Measurements from ENCODE around the gene SMARCA4.
"Not testable (repeated sequence)": the region's sequence is repeated elsewhere in the genome, so short reads cannot be mapped to it uniquely, and the experiment has no call there.

Gene SMARCA4

DNA sequence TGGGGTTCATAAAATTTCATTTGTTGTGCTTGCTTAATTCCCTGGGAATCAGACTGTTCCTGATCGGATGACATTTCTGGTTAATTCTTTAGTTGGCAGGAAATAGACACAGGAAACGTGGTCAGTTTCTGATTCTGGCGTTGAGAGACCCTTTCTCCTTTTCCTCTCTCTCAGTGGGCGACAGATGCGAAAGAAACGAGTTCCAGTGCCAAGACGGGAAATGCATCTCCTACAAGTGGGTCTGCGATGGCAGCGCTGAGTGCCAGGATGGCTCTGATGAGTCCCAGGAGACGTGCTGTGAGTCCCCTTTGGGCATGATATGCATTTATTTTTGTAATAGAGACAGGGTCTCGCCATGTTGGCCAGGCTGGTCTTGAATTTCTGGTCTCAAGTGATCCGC is 139.2 kb downstream of the SMARCA4 start:
- no peak for TF ChIP-seq JUND (IDR thresholded peaks at IDR 0.05; ENCODE audit: low read depth)
- in situ Hi-C loops (cut with HindIII; ENCODE audit: low pct_unique_long_range_greater_than_20kb, low sequenced_read_pairs): no loop called here
- DNase-seq (ENCODE audit: low read depth in 1 of 2, low spot score in 1 of 2): no peak

DNA sequence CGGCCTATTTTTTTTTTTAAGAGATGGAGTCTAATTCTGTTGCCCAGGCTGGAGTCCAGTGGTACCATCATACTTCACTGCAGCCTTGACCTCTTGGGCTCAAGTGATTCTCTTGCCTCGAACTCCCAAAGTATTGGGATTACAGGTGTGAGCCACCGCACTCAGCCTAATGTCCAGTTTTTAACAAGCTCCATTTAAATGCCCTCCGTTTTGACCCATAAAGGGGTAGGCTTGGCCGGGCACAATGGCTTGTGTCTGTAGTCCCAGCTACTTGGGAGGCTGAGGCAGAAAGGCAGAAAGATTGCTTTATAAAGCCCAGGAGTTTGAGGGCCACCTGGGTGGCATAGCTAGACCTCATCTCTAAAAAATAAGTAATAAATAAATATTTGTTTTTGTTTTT is 140.2 kb downstream of the SMARCA4 start:
- no peak for DNase-seq (ENCODE audit: low read depth in 1 of 2, low spot score in 1 of 2)
- TF ChIP-seq JUND (IDR thresholded peaks at IDR 0.05; ENCODE audit: low read depth): no peak
- in situ Hi-C loops (cut with HindIII; ENCODE audit: low pct_unique_long_range_greater_than_20kb, low sequenced_read_pairs): no loop called here

- in situ Hi-C loops (cut with HindIII; ENCODE audit: low pct_unique_long_range_greater_than_20kb, low sequenced_read_pairs): no loop called here
- TF ChIP-seq JUND (IDR thresholded peaks at IDR 0.05; ENCODE audit: low read depth): no peak
- DNase-seq (ENCODE audit: low read depth in 1 of 2, low spot score in 1 of 2): no peak
Observed at GRCh38 chr19:11102944-11103343, 142.1 kb downstream of the SMARCA4 start.

DNA sequence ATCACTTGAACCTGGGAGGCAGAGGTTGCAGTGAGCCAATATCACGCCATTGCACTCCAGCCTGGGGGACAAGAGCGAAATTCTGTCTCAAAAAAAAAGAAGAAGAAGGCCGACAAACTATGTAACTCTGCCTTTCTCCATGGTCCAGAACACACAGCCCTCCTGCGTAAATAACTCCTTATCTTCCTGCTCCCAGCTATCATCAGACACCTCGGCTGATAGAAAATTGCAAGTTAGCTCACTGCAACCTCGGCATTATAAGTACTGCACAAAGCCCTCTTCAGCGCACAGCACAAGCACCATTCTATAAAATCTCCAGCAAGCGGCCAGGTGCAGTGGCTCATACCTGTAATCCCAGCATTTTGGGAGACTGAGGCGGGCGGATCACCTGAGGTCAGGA is 142.8 kb downstream of the SMARCA4 start:
- in situ Hi-C loops (cut with HindIII; ENCODE audit: low pct_unique_long_range_greater_than_20kb, low sequenced_read_pairs); DNase-seq (ENCODE audit: low read depth in 1 of 2, low spot score in 1 of 2): not testable (repeated sequence)

DNA sequence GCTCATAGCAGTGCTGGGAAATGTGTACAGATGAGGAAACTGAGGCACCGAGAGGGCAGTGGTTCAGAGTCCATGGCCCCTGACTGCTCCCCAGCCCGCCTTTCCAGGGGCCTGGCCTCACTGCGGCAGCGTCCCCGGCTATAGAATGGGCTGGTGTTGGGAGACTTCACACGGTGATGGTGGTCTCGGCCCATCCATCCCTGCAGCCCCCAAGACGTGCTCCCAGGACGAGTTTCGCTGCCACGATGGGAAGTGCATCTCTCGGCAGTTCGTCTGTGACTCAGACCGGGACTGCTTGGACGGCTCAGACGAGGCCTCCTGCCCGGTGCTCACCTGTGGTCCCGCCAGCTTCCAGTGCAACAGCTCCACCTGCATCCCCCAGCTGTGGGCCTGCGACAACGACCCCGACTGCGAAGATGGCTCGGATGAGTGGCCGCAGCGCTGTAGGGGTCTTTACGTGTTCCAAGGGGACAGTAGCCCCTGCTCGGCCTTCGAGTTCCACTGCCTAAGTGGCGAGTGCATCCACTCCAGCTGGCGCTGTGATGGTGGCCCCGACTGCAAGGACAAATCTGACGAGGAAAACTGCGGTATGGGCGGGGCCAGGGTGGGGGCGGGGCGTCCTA is 144.3 kb downstream of the SMARCA4 start:
- no peak for TF ChIP-seq JUND (IDR thresholded peaks at IDR 0.05; ENCODE audit: low read depth)
- no peak for DNase-seq (ENCODE audit: low read depth in 1 of 2, low spot score in 1 of 2)
- in situ Hi-C loops (cut with HindIII; ENCODE audit: low pct_unique_long_range_greater_than_20kb, low sequenced_read_pairs): no loop called here

DNA sequence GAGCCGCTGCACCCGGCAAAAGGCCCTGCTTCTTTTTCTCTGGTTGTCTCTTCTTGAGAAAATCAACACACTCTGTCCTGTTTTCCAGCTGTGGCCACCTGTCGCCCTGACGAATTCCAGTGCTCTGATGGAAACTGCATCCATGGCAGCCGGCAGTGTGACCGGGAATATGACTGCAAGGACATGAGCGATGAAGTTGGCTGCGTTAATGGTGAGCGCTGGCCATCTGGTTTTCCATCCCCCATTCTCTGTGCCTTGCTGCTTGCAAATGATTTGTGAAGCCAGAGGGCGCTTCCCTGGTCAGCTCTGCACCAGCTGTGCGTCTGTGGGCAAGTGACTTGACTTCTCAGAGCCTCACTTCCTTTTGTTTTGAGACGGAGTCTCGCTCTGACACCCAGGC is 145.6 kb downstream of the SMARCA4 start:
- in situ Hi-C loops (cut with HindIII; ENCODE audit: low pct_unique_long_range_greater_than_20kb, low sequenced_read_pairs): no loop called here
- no peak for TF ChIP-seq JUND (IDR thresholded peaks at IDR 0.05; ENCODE audit: low read depth)
- DNase-seq (ENCODE audit: low read depth in 1 of 2, low spot score in 1 of 2): no peak

- TF ChIP-seq JUND (IDR thresholded peaks at IDR 0.05; ENCODE audit: low read depth): no peak
- in situ Hi-C loops (cut with HindIII; ENCODE audit: low pct_unique_long_range_greater_than_20kb, low sequenced_read_pairs): no loop called here
- no peak for DNase-seq (ENCODE audit: low read depth in 1 of 2, low spot score in 1 of 2)
Observed at GRCh38 chr19:11108746-11109145, 147.9 kb downstream of the SMARCA4 start.

DNA sequence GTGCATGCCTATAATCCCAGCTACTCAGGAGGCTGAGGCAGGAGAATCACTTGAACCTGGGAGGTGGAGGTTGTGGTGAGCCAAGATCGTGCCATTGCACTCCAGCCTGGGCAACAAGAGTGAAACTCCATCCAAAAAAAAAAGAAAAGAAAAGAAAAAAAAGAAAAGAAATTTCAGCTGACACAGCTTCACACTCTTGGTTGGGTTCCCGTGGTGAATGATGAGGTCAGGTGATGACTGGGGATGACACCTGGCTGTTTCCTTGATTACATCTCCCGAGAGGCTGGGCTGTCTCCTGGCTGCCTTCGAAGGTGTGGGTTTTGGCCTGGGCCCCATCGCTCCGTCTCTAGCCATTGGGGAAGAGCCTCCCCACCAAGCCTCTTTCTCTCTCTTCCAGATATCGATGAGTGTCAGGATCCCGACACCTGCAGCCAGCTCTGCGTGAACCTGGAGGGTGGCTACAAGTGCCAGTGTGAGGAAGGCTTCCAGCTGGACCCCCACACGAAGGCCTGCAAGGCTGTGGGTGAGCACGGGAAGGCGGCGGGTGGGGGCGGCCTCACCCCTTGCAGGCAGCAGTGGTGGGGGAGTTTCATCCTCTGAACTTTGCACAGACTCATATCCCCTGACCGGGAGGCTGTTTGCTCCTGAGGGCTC is 150.4 kb downstream of the SMARCA4 start:
- in situ Hi-C loops (cut with HindIII; ENCODE audit: low pct_unique_long_range_greater_than_20kb, low sequenced_read_pairs): no loop called here
- no peak for TF ChIP-seq JUND (IDR thresholded peaks at IDR 0.05; ENCODE audit: low read depth)
- DNase-seq (ENCODE audit: low read depth in 1 of 2, low spot score in 1 of 2): no peak

DNA sequence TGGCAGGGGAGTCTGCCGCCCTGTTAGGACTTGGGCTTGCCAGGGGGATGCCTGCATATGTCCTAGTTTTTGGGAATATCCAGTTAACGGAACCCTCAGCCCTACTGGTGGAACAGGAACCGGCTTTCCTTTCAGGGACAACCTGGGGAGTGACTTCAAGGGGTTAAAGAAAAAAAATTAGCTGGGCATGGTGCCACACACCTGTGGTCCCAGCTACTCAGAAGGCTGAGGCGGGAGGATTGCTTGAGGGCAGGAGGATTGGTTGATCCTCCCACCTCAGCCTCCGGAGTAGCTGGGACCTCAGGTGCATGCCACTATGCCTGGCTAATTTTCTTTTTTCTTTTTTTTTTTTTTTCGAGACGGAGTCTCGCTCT is 150.9 kb downstream of the SMARCA4 start:
- in situ Hi-C loops (cut with HindIII; ENCODE audit: low pct_unique_long_range_greater_than_20kb, low sequenced_read_pairs): no loop called here
- no peak for DNase-seq (ENCODE audit: low read depth in 1 of 2, low spot score in 1 of 2)

More for the DNA sequence above, 150.9 kb downstream of the SMARCA4 start:
- no peak for TF ChIP-seq JUND (IDR thresholded peaks at IDR 0.05; ENCODE audit: low read depth)

All from T47D (cell line).